ENCODE data around the gene TMTC3. TPM values are rescaled to one million over a fixed set of nuclear protein-coding genes. Genes with fewer than 3 reads are reported as not detected.

Gene TMTC3
- total and polyA plus RNA-seq, 2 of the 8 experiments (the other 6 are each of a cell fraction or from before 2014, with no cell fraction given): 7.0 to 45.1 TPM

DNA sequence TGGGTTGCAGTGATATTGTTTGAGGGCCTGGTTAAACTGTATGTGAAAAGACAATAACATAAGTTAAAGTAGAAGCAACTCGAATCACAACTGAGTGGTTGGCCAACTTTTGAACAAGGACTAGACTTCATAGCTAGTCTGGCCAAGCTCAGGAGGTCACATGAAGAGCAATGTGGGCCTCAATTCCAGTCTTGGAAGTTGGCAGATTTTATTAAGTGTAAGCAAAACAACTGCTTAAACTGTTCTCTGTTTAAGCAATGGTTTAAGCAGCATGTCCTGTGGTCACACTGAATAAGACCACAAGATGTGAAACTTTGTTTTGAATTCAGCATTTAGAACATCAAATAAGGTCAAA is 100.4 kb downstream of the TMTC3 start (continued):
- no peak for TF ChIP-seq RFX5 (IDR thresholded peaks at IDR 0.05; ENCODE audit: borderline replicate concordance, low read depth, low read length)
- no peak for TF ChIP-seq RNF2 (IDR thresholded peaks at IDR 0.05; ENCODE audit: borderline replicate concordance, low read depth, low read length, missing control alignments, poor library complexity, severe bottlenecking)

Measured in H1 (cell line).